Tibial nerve (tissue), 4 donors: ENCODE measurements around the gene CTAGE4. TPM values are rescaled to one million over a fixed set of nuclear protein-coding genes. Genes with fewer than 3 reads are reported as not detected.
"Not testable (repeated sequence)": the region's sequence is repeated elsewhere in the genome, so short reads cannot be mapped to it uniquely, and the experiment has no call there.

ENCODE experiments used
- DNase-seq, 2 donors: peaks; one replicate each; pipeline ENCODE4 v3.0.0-alpha.2; 2019; ENCODE audit warnings: low spot score in 2 of 2
- H3K27ac ChIP-seq, 4 donors: fragments of 200-600 bp; sonication (generic) in 3 of 4; one replicate each; pipeline ENCODE4 v1.5.1; 2017 to 2019; ENCODE audit warnings: mild to moderate bottlenecking in 1 of 4
- H3K27me3 ChIP-seq, 2 donors: fragments of 200-600 bp; sonication (generic) in 1 of 2; one replicate each; pipeline versions ENCODE4 v1.5.1 to v1.6.0; 2017 to 2019
- H3K36me3 ChIP-seq, 3 donors: fragments of 200-600 bp; sonication (generic); one replicate each; pipeline ENCODE4 v1.5.1; 2018 to 2019
- H3K4me1 ChIP-seq, 4 donors: fragments of 200-600 bp; sonication (generic) in 3 of 4; one replicate each; pipeline ENCODE4 v1.5.1; 2017 to 2019
- H3K4me3 ChIP-seq, 4 donors: fragments of 200-600 bp; sonication (generic) in 3 of 4; one replicate each; pipeline ENCODE4 v1.5.1; 2017 to 2019; ENCODE audit warnings: mild to moderate bottlenecking in 1 of 4, moderate library complexity in 1 of 4
- H3K9me3 ChIP-seq, 4 donors: fragments of 200-600 bp; sonication (generic) in 3 of 4; one replicate each; pipeline ENCODE4 v1.5.1; 2017 to 2019
- EP300 ChIP-seq, 2 donors: sonication (generic); formaldehyde crosslinking; IDR thresholded peaks; one replicate each; pipeline ENCODE4 v1.6.1; 2017; ENCODE audit warnings: antibody characterized with exemption in 2 of 2, mild to moderate bottlenecking in 1 of 2
- POLR2A ChIP-seq, 2 donors: fragments of 450-650 bp; IDR thresholded peaks; one replicate each; pipeline ENCODE4 v1.6.1; 2017; ENCODE audit warnings: antibody characterized with exemption in 2 of 2, mild to moderate bottlenecking in 2 of 2, moderate library complexity in 2 of 2
- WGBS, 2 donors: methylation state at CpG; one replicate each; pipeline ENCODE4 v1.1.5; 2018; 5-methylcytosine and 5-hydroxymethylcytosine counted together
- total RNA-seq, 4 donors: library from RNA; depleted of rRNA; stranded (reverse); fragments of >200 nt; gene quantifications; one replicate each; pipeline ENCODE4 v1.1.0, GENCODE V29; 2016
- TF ChIP-seq, protein P1 (sequence below), 5 experiments: fragments of 200-600 bp in 3 of 5; fragments of 450-650 bp in 2 of 5; sonication (generic) in 3 of 5; IDR thresholded peaks; one replicate each; pipeline ENCODE4 v1.5.1; 2016 to 2019; ENCODE audit warnings: antibody characterized with exemption in 5 of 5, mild to moderate bottlenecking in 3 of 5, moderate library complexity in 2 of 5

CTAGE4 gene
- total RNA-seq, 4 donors from 2014 or later, result 2.5 to 3.1 TPM; not detected in 2

DNA sequence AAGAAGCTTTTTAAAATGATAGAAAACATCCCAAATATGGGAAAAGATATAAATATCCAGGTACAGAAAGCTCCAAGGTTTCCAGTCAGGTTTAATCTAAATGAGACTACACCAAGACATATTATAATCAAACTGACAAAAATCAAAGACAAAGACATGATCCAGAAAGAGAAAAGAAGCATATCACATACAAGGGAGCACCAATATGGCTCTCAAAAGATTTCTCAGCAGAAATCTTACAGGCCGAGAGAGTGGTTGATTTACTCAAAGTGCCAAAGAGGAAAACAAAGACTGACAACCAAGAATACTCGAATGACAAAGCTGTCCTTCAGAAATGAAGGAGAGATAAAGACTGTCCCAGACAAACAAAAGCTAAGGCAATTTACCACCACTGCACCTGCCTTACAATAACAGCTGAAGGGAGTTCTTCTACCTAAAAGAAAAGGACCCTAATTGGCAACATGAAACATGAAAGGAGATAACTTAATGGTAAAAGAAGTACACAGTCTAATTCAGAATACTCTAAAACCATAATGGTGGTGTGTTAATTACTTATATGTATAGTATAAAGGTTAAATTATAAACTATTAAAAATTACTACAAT lies 34.9 kb upstream of the CTAGE4 start:
- Histone ChIP-seq H3K27me3 (no peaks in the 10 kb centered on the region), H3K4me1 (no peaks in the 10 kb centered on the region), H3K9me3 (peaks cover 0 to 43% (median 12%) of the 10 kb centered on the region in 4 donors), H3K27ac (no peak overlapping the region), H3K4me3 (no peak overlapping the region), H3K36me3 (no peaks in the 10 kb centered on the region)
- 77 to 83% methylated on average over 2 of the region's 2 CpGs for WGBS, 2 donors
- TF ChIP-seq EP300 (IDR thresholded peaks at IDR 0.05) (no peak), POLR2A (IDR thresholded peaks at IDR 0.05) (no peak)
- TF ChIP-seq, protein P1, sequence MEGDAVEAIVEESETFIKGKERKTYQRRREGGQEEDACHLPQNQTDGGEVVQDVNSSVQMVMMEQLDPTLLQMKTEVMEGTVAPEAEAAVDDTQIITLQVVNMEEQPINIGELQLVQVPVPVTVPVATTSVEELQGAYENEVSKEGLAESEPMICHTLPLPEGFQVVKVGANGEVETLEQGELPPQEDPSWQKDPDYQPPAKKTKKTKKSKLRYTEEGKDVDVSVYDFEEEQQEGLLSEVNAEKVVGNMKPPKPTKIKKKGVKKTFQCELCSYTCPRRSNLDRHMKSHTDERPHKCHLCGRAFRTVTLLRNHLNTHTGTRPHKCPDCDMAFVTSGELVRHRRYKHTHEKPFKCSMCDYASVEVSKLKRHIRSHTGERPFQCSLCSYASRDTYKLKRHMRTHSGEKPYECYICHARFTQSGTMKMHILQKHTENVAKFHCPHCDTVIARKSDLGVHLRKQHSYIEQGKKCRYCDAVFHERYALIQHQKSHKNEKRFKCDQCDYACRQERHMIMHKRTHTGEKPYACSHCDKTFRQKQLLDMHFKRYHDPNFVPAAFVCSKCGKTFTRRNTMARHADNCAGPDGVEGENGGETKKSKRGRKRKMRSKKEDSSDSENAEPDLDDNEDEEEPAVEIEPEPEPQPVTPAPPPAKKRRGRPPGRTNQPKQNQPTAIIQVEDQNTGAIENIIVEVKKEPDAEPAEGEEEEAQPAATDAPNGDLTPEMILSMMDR (IDR thresholded peaks at IDR 0.05), result no peak
- DNase-seq, result no peak

DNA sequence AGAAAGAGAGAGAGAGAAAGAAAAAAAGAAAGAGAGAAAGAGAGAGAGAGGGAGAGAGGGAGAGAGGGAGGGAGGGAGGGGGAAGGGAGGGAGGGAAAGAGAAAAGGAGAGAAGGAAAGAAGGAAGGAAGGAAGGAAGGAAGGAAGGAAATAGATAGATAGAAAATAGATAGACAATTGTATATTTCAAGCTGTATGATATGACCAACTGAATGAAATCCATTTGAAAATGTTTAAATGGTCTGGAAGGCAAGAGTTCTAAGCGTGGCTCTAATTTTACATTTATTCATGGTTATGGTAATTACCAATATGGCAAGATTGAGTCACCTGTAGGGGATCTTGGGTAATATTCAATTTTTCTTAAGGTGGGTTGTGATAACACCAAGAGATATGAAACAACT lies 24.4 kb upstream of the CTAGE4 start:
- H3K4me3 ChIP-seq, result no peak overlapping the region
- H3K27me3 ChIP-seq, result no peaks in the 10 kb centered on the region
- no peaks in the 10 kb centered on the region for H3K4me1 ChIP-seq
- H3K9me3 ChIP-seq, result no peaks in the 10 kb centered on the region
- TF ChIP-seq, protein P1 (IDR thresholded peaks at IDR 0.05), result no peak
- TF ChIP-seq POLR2A (IDR thresholded peaks at IDR 0.05), result no peak
- TF ChIP-seq EP300 (IDR thresholded peaks at IDR 0.05), result no peak
- WGBS, 2 donors, result 85 to 97% methylated on average over 1 of the region's 1 CpG
- H3K27ac ChIP-seq, result no peak overlapping the region
- H3K36me3 ChIP-seq, result no peaks in the 10 kb centered on the region
- no peak for DNase-seq

DNA sequence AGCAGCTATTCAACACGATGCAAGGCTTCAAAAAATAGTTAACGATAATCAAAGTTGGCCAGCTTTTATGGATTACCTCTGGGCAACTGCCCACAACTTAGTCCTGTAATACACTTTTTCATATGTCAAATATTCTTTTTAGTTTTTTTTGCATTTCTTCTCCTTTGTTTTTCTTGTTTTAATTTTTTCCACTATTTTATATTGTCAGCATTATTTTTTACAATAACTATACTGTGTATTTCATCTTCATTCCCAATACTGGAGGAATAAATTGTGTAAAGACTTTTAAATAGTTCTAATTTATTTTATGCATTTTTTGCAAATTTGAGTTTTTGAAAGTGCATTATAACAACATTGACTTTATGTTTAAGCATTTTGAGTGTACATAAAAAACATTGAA lies 18.5 kb upstream of the CTAGE4 start:
- TF ChIP-seq POLR2A (IDR thresholded peaks at IDR 0.05) (no peak), EP300 (IDR thresholded peaks at IDR 0.05) (no peak)
- TF ChIP-seq, protein P1 (IDR thresholded peaks at IDR 0.05), result no peak
- Histone ChIP-seq H3K27me3 (no peaks in the 10 kb centered on the region), H3K9me3 (no peaks in the 10 kb centered on the region), H3K36me3 (no peaks in the 10 kb centered on the region), H3K4me3 (no peak overlapping the region), H3K27ac (no peak overlapping the region), H3K4me1 (no peaks in the 10 kb centered on the region)
- 44 to 52% methylated on average over 2 of the region's 2 CpGs for WGBS, 2 donors
- no peak for DNase-seq

DNA sequence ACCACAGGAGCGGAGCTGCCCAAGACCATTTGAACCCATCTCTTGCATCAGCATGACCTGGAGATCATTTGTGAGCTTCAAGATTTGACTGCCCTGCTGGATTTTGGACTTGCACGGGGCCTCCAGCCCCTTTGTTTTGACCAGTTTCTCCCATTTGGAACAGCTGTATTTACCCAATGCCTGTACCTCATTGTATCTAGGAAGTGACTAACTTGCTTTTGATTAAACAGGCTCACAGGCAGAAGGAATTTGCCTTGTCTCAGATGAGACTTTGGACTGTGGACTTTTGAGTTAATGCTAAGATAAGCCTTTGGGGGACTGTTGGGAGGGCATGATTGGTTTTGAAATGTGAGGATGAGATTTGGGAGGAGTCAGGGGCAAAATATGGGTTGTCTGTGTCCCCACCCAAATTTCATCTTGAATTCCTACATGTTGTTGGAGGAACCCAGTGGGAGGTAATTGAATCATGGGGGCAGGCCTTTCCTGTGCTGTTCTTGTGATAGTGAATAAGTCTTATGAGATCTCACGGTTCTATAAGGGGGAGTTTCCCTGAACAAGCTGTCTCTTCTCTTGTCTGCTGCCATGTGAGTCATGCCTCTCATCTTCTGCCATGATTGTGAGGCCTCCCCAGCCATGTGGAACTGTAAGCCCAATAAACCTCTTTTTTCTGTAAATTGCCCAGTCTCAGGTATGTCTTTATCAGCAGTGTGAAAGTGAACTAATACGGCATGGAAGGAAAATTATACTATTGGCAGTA lies 11.5 kb upstream of the CTAGE4 start:
- H3K36me3 ChIP-seq, H3K27ac ChIP-seq, H3K27me3 ChIP-seq, H3K4me3 ChIP-seq, H3K9me3 ChIP-seq, H3K4me1 ChIP-seq, DNase-seq: not testable (repeated sequence)
- 84 to 88% methylated on average over 3 to 4 of the region's 4 CpGs for WGBS, 2 donors

DNA sequence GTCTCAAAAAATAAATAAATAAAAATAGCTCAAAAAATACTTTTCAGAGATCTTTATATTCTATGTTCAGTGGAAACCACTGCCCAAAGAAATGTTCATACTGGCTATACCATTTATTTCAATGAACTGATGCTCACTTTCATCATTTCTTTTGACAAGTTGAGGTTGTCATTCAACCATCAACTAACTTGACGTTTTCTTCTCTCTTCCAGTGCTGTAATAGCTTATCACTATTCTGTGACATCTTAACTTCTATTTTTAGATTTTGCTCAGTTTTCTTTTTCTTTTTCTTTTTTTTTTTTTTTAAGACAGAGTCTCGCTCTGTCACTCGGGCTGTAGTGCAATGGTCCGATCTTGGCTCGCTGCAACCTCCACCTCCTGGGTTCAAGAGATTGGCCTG lies 8.7 kb upstream of the CTAGE4 start:
- Histone ChIP-seq H3K36me3 (no peaks in the 10 kb centered on the region), H3K27me3 (no peaks in the 10 kb centered on the region), H3K9me3 (no peaks in the 10 kb centered on the region), H3K4me1 (no peaks in the 10 kb centered on the region), H3K27ac (no peak overlapping the region), H3K4me3 (no peak overlapping the region)
- no peak for DNase-seq
- WGBS, 2 donors, result 89 to 93% methylated on average over 5 of the region's 5 CpGs
- no peak for TF ChIP-seq EP300 (IDR thresholded peaks at IDR 0.05)
- TF ChIP-seq, protein P1 (IDR thresholded peaks at IDR 0.05), result no peak
- no peak for TF ChIP-seq POLR2A (IDR thresholded peaks at IDR 0.05)
